GM10266 (cell line): ENCODE measurements around the gene RALGAPB.
"Not testable (repeated sequence)": the region's sequence is repeated elsewhere in the genome, so short reads cannot be mapped to it uniquely, and the experiment has no call there.

Experiments used
- DNase-seq: peaks from one replicate; pipeline ENCODE4 v3.0.0; 2012; ENCODE audit errors: extremely low spot score
- CTCF ChIP-seq: IDR thresholded peaks from 2 replicates; pipeline ENCODE4 v1.5.1; 2012; ENCODE audit warnings: mild to moderate bottlenecking, low read depth; ENCODE audit not compliant: control insufficient read depth, insufficient read depth; ENCODE audit errors: missing control alignments

Gene RALGAPB

GRCh38 chr20:38586181-38586525 is 113.5 kb downstream of the RALGAPB start:
- no peak for DNase-seq
- TF ChIP-seq CTCF, result no peak

GRCh38 chr20:38588303-38588702 is 115.7 kb downstream of the RALGAPB start:
- TF ChIP-seq CTCF, result no peak
- DNase-seq, result no peak

GRCh38 chr20:38589351-38589750 is 116.7 kb downstream of the RALGAPB start:
- no peak for TF ChIP-seq CTCF
- no peak for DNase-seq

- DNase-seq, result no peak
- TF ChIP-seq CTCF, result no peak
Measured at GRCh38 chr20:38589967-38590675, 117.5 kb downstream of the RALGAPB start.

- DNase-seq, result no peak
- no peak for TF ChIP-seq CTCF
Measured at GRCh38 chr20:38590676-38591473, 118.2 kb downstream of the RALGAPB start.

- DNase-seq, result no peak
- no peak for TF ChIP-seq CTCF
Measured at GRCh38 chr20:38591474-38592410, 119.1 kb downstream of the RALGAPB start.

- DNase-seq, result not testable (repeated sequence)
Measured at GRCh38 chr20:38592411-38592790, 119.8 kb downstream of the RALGAPB start.

- DNase-seq, result not testable (repeated sequence)
Measured at GRCh38 chr20:38594281-38594680, 121.6 kb downstream of the RALGAPB start.

- DNase-seq, result not testable (repeated sequence)
Measured at GRCh38 chr20:38595886-38596285, 123.2 kb downstream of the RALGAPB start.
